Measurements from ENCODE around the gene RNF144A. TPM values are rescaled to one million over a fixed set of nuclear protein-coding genes. Genes with fewer than 3 reads are reported as not detected.

The RNF144A gene
- total RNA-seq, 1 donor from 2014 or later, result 9.6 TPM

DNA sequence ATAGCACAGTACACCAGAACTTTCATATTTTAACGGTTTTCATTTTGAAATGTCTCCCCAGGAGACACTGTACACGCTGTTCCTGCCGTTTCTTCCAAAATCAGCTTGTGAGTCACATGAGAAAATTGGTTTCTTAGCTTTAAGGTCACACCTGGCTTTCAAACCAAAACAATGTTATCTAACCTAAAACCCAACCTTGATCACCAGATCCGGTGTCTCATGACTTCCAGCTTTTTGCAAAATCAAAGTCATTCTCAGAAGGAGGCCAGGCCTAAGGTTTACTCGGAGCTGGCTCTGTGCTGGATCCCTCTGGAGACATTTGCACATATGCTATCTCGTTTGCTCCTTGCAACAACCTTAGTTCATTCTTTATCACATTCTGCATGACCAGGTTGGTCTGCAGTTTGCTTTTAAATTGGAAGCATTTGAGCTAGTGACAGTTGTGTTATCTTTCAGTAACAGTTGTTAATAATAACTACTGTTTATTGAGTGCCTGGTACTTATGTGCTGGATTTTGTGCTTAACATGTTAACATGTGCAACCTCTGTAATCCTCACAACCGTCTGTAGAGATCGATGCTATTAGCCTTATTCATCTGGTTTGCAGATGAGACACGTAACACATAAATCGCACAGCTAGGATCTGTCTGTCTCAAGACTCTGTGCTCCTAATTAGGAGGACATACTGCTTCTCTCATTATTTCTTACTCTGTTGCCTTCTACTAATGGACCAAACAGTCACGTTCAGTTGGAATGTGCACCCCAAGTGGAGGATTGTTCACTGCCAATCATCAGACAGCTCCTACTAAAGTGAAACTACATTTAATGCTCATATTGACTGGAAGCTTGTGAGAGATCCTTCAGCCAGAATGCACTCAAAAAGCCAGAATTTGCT is 105.5 kb downstream of the RNF144A start:
- H3K27ac Mint-ChIP-seq (ENCODE audit: unreplicated experiment), result no peak overlapping the region
- H3K4me1 Mint-ChIP-seq (ENCODE audit: unreplicated experiment), result peaks cover 13% of the 10 kb centered on the region
- H3K4me3 Mint-ChIP-seq (ENCODE audit: unreplicated experiment), result no peak overlapping the region
- TF ChIP-seq, protein P1, sequence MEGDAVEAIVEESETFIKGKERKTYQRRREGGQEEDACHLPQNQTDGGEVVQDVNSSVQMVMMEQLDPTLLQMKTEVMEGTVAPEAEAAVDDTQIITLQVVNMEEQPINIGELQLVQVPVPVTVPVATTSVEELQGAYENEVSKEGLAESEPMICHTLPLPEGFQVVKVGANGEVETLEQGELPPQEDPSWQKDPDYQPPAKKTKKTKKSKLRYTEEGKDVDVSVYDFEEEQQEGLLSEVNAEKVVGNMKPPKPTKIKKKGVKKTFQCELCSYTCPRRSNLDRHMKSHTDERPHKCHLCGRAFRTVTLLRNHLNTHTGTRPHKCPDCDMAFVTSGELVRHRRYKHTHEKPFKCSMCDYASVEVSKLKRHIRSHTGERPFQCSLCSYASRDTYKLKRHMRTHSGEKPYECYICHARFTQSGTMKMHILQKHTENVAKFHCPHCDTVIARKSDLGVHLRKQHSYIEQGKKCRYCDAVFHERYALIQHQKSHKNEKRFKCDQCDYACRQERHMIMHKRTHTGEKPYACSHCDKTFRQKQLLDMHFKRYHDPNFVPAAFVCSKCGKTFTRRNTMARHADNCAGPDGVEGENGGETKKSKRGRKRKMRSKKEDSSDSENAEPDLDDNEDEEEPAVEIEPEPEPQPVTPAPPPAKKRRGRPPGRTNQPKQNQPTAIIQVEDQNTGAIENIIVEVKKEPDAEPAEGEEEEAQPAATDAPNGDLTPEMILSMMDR (IDR thresholded peaks at IDR 0.05), result no peak
- H3K27me3 Mint-ChIP-seq (ENCODE audit: unreplicated experiment), result no peaks in the 10 kb centered on the region
- no peaks in the 10 kb centered on the region for H3K9me3 Mint-ChIP-seq (ENCODE audit: unreplicated experiment)
- no peak for DNase-seq (ENCODE audit: extremely low spot score, unreplicated experiment)
- peaks cover 4% of the 10 kb centered on the region for H3K36me3 Mint-ChIP-seq (ENCODE audit: unreplicated experiment)

DNA sequence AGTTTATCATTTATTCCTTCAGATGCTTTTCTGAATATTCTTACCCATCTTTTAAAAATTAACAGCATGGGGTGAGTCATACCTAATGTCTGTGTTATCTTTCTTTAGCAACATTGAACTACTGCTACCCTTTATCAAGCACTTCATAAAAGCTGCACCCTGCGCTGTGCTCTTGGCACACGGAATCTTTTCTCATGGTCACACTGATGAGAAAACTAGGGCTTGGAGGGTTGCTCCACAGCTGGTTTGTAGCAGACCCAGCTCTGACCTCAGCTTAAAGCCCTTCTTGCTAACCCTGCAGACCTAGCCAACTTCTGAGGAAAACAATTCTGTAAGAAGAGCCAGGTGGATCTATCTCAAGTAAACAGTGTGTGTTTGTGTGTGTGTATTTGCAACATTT is 106.3 kb downstream of the RNF144A start:
- Mint-ChIP-seq H3K36me3 (ENCODE audit: unreplicated experiment) (peaks cover 4% of the 10 kb centered on the region), H3K27me3 (ENCODE audit: unreplicated experiment) (no peaks in the 10 kb centered on the region), H3K9me3 (ENCODE audit: unreplicated experiment) (no peaks in the 10 kb centered on the region), H3K4me3 (ENCODE audit: unreplicated experiment) (no peak overlapping the region), H3K27ac (ENCODE audit: unreplicated experiment) (no peak overlapping the region), H3K4me1 (ENCODE audit: unreplicated experiment) (peaks cover 5% of the 10 kb centered on the region)
- DNase-seq (ENCODE audit: extremely low spot score, unreplicated experiment), result no peak
- TF ChIP-seq, protein P1 (IDR thresholded peaks at IDR 0.05), result no peak

DNA sequence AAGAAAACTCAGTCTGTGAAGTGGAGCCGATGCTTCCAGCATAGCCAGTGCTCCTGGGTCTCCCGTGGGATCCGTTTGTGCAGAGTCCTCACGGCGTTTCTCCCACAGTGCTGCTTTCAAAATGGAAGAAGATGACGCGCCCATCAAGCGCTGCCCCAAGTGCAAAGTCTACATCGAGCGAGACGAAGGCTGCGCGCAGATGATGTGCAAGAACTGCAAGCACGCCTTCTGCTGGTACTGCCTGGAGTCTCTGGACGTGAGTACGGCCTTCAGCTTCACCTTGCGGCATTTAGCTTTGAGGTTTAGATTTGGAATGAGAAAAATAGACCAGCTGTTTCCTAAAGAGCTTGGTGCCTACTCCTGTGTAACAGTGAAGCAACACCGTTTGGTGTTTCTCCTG is 107.0 kb downstream of the RNF144A start:
- H3K4me3 Mint-ChIP-seq (ENCODE audit: unreplicated experiment), result no peak overlapping the region
- H3K36me3 Mint-ChIP-seq (ENCODE audit: unreplicated experiment), result peaks cover 4% of the 10 kb centered on the region
- H3K4me1 Mint-ChIP-seq (ENCODE audit: unreplicated experiment), result peaks cover 2% of the 10 kb centered on the region
- TF ChIP-seq, protein P1 (IDR thresholded peaks at IDR 0.05), result no peak
- no peak for DNase-seq (ENCODE audit: extremely low spot score, unreplicated experiment)
- H3K9me3 Mint-ChIP-seq (ENCODE audit: unreplicated experiment), result no peaks in the 10 kb centered on the region
- H3K27me3 Mint-ChIP-seq (ENCODE audit: unreplicated experiment), result no peaks in the 10 kb centered on the region
- H3K27ac Mint-ChIP-seq (ENCODE audit: unreplicated experiment), result no peak overlapping the region

GRCh38 chr2:7025082-7025481 is 107.9 kb downstream of the RNF144A start:
- Mint-ChIP-seq H3K27ac (ENCODE audit: unreplicated experiment) (no peak overlapping the region), H3K36me3 (ENCODE audit: unreplicated experiment) (peaks cover 4% of the 10 kb centered on the region), H3K27me3 (ENCODE audit: unreplicated experiment) (no peaks in the 10 kb centered on the region), H3K4me1 (ENCODE audit: unreplicated experiment) (peaks cover 2% of the 10 kb centered on the region), H3K9me3 (ENCODE audit: unreplicated experiment) (no peaks in the 10 kb centered on the region), H3K4me3 (ENCODE audit: unreplicated experiment) (no peak overlapping the region)
- no peak for DNase-seq (ENCODE audit: extremely low spot score, unreplicated experiment)
- TF ChIP-seq, protein P1 (IDR thresholded peaks at IDR 0.05), result no peak

DNA sequence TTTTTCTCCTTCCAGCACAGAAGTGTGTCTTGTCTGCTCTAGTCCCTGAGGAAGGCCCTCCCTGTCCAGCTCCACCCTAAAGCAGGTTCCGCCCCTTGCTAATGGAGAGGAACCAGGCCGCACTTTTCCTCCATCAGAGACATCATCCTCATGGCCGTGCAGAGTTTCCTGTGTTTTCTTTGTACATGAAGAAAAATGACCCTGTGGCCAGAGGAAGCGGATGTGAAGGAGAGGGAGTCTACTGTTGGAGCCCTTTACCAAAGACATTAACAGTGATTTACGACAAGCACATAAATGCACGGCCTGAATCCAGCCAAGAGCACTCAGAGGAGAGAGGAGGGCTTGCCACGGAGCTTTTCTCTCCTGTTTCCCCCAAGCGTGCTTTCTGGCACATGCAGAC is 109.5 kb downstream of the RNF144A start:
- no peak overlapping the region for H3K4me3 Mint-ChIP-seq (ENCODE audit: unreplicated experiment)
- no peak for DNase-seq (ENCODE audit: extremely low spot score, unreplicated experiment)
- H3K9me3 Mint-ChIP-seq (ENCODE audit: unreplicated experiment), result no peaks in the 10 kb centered on the region
- peaks cover 5% of the 10 kb centered on the region for H3K36me3 Mint-ChIP-seq (ENCODE audit: unreplicated experiment)
- no peak overlapping the region for H3K27ac Mint-ChIP-seq (ENCODE audit: unreplicated experiment)
- no peaks in the 10 kb centered on the region for H3K27me3 Mint-ChIP-seq (ENCODE audit: unreplicated experiment)
- TF ChIP-seq, protein P1 (IDR thresholded peaks at IDR 0.05), result no peak
- H3K4me1 Mint-ChIP-seq (ENCODE audit: unreplicated experiment), result peaks cover 2% of the 10 kb centered on the region

All from osteocyte (in vitro differentiated cells).